H1 (cell line): ENCODE measurements around the gene KRTAP10-2. TPM values are rescaled to one million over a fixed set of nuclear protein-coding genes. Genes with fewer than 3 reads are reported as not detected.

Experiments
- CTCF ChIA-PET: fragments of 300-600 bp; sonication (Branson Sonifier 250); formaldehyde crosslinking; loops from one replicate; lab custom pipeline; 2021; ENCODE audit not compliant: partially characterized antibody; lab: Charles Lee
- POLR2A ChIA-PET: fragments of 300-600 bp; sonication (Branson Sonifier 250); formaldehyde crosslinking; loops from one replicate; lab custom pipeline; 2021; ENCODE audit warnings: inconsistent platforms; ENCODE audit not compliant: partially characterized antibody; lab: Charles Lee
- DNase-seq, 2 experiments: peaks; one replicate each; pipeline versions ENCODE4 v3.0.0 to v3.0.0-alpha.2; 2010 to 2022; ENCODE audit warnings: low spot score in 2 of 2, low read depth in 1 of 2, mixed read lengths in 1 of 2
- FAIRE-seq: peaks from 2 replicates; lab custom pipeline; 2011; peaks lifted over from hg19 to GRCh38; lab: Jason Lieb, UNC
- H2AFZ ChIP-seq: 2 replicates; pipeline ENCODE4 v1.8.1; 2012; ENCODE audit warnings: low read length, inconsistent platforms
- H2AK5ac ChIP-seq: 2 replicates; pipeline ENCODE4 v1.6.1; 2013; ENCODE audit warnings: low read depth, low read length
- H2BK120ac ChIP-seq: replicated peaks from 2 replicates; pipeline ENCODE3; 2013; ENCODE audit warnings: low read depth, low read length, inconsistent platforms
- H2BK12ac ChIP-seq: 2 replicates; pipeline ENCODE4 v1.6.1; 2013; ENCODE audit warnings: low read depth, low read length
- H2BK15ac ChIP-seq: 2 replicates; pipeline ENCODE4 v1.6.1; 2013; ENCODE audit warnings: low read length
- H2BK20ac ChIP-seq: 2 replicates; pipeline ENCODE4 v1.6.1; 2013; ENCODE audit warnings: low read length
- H2BK5ac ChIP-seq: 2 replicates; pipeline ENCODE4 v1.6.1; 2013; ENCODE audit warnings: low read depth, low read length
- H3K14ac ChIP-seq: 2 replicates; pipeline ENCODE4 v1.6.1; 2013; ENCODE audit warnings: inconsistent platforms; ENCODE audit not compliant: insufficient read length
- H3K18ac ChIP-seq: 2 replicates; pipeline ENCODE4 v1.6.1; 2013; ENCODE audit warnings: low read length; ENCODE audit errors: extremely low read depth
- H3K23ac ChIP-seq: 2 replicates; pipeline ENCODE4 v1.6.1; 2013; ENCODE audit warnings: inconsistent platforms; ENCODE audit not compliant: insufficient read length
- H3K23me2 ChIP-seq: 2 replicates; pipeline ENCODE4 v1.6.1; 2013; ENCODE audit warnings: low read depth, low read length
- H3K27ac ChIP-seq: 2 replicates; pipeline ENCODE4 v1.6.1; 2011; ENCODE audit warnings: low read depth, low read length, inconsistent platforms
- H3K27me3 ChIP-seq, 4 experiments: replicated peaks in 1 of 4; 1 replicate in 1 of 4; 2 replicates in 3 of 4; pipeline versions ENCODE4 v1.6.1 to v1.8.1; 2011 to 2013; ENCODE audit warnings: low read length in 3 of 4, mild to moderate bottlenecking in 3 of 4, inconsistent platforms in 2 of 4, mixed read lengths in 2 of 4, moderate library complexity in 1 of 4; ENCODE audit not compliant: control insufficient read depth in 3 of 4, insufficient read depth in 3 of 4; ENCODE audit errors: extremely low read depth in 1 of 4
- H3K36me3 ChIP-seq, 4 experiments: 2 replicates each; pipeline versions ENCODE4 v1.6.1 to v1.8.1; 2011 to 2013; ENCODE audit warnings: mild to moderate bottlenecking in 4 of 4, low read length in 3 of 4, moderate library complexity in 2 of 4, control low read depth in 1 of 4, inconsistent platforms in 1 of 4; ENCODE audit not compliant: insufficient read depth in 4 of 4, control insufficient read depth in 2 of 4
- H3K4ac ChIP-seq: replicated peaks from 2 replicates; pipeline ENCODE3; 2013; ENCODE audit warnings: low read length, low read depth, mixed read lengths, inconsistent platforms; ENCODE audit not compliant: insufficient read length
- H3K4me1 ChIP-seq, 4 experiments: replicated peaks in 1 of 4; 1 replicate in 1 of 4; 2 replicates in 3 of 4; pipeline versions ENCODE4 v1.6.1 to v1.8.1; 2011 to 2013; ENCODE audit warnings: low read length in 3 of 4, inconsistent platforms in 2 of 4, mixed read lengths in 1 of 4; ENCODE audit not compliant: insufficient read depth in 4 of 4, control insufficient read depth in 3 of 4
- H3K4me2 ChIP-seq, 2 experiments: 2 replicates each; pipeline versions ENCODE4 v1.6.1 to v1.8.1; 2011 to 2013; ENCODE audit warnings: low read depth in 2 of 2, low read length in 2 of 2, control low read depth in 1 of 2, inconsistent platforms in 1 of 2, mild to moderate bottlenecking in 1 of 2; ENCODE audit not compliant: insufficient read depth in 1 of 2
- H3K4me3 ChIP-seq, 4 experiments: fragments of 200-600, 300-600 bp in 1 of 4; sonication (generic), shearing (Covaris generic), sonication (Bioruptor Twin) in 1 of 4; 2 replicates each; pipeline versions ENCODE4 v1.5.1 to v1.8.1; 2011 to 2016; ENCODE audit warnings: low read length in 4 of 4, low read depth in 3 of 4, control low read depth in 2 of 4, inconsistent platforms in 2 of 4, mild to moderate bottlenecking in 2 of 4, mixed read lengths in 1 of 4, moderate library complexity in 1 of 4; ENCODE audit not compliant: insufficient read depth in 2 of 4; ENCODE audit errors: extremely low read depth in 1 of 4
- H3K56ac ChIP-seq: replicated peaks from 2 replicates; pipeline ENCODE3; 2013; ENCODE audit warnings: low read depth, mild to moderate bottlenecking, mixed read lengths, low read length, inconsistent platforms; ENCODE audit not compliant: insufficient read length
- H3K79me1 ChIP-seq: 2 replicates; pipeline ENCODE4 v1.6.1; 2013; ENCODE audit warnings: low read depth, low read length, control low read depth
- H3K79me2 ChIP-seq, 2 experiments: 2 replicates each; pipeline versions ENCODE4 v1.6.1 to v1.8.1; 2012 to 2013; ENCODE audit warnings: low read length in 2 of 2, mild to moderate bottlenecking in 2 of 2, inconsistent platforms in 1 of 2; ENCODE audit not compliant: insufficient read depth in 2 of 2, control insufficient read depth in 1 of 2
- H3K9ac ChIP-seq, 4 experiments: replicated peaks in 1 of 4; 1 replicate in 1 of 4; 2 replicates in 3 of 4; pipeline versions ENCODE4 v1.6.1 to v1.8.1; 2011 to 2013; ENCODE audit warnings: low read depth in 3 of 4, low read length in 3 of 4, control low read depth in 2 of 4, mild to moderate bottlenecking in 2 of 4, moderate library complexity in 2 of 4, inconsistent platforms in 1 of 4; ENCODE audit errors: extremely low read depth in 1 of 4
- H3K9me3 ChIP-seq, 2 experiments: 2 replicates each; pipeline versions ENCODE4 v1.6.1 to v1.8.1; 2012 to 2013; ENCODE audit warnings: mild to moderate bottlenecking in 2 of 2, moderate library complexity in 2 of 2, control low read depth in 1 of 2, inconsistent platforms in 1 of 2, low read depth in 1 of 2, low read length in 1 of 2, mixed read lengths in 1 of 2; ENCODE audit not compliant: insufficient read depth in 2 of 2
- H4K20me1 ChIP-seq, 2 experiments: replicated peaks in 1 of 2; 2 replicates each; pipeline versions ENCODE3 to v1.8.1; 2011 to 2013; ENCODE audit warnings: inconsistent platforms in 2 of 2, low read length in 2 of 2, mild to moderate bottlenecking in 1 of 2; ENCODE audit not compliant: insufficient read depth in 2 of 2, control insufficient read depth in 1 of 2
- H4K5ac ChIP-seq: 2 replicates; pipeline ENCODE4 v1.6.1; 2013; ENCODE audit warnings: low read length, low read depth, mixed read lengths, inconsistent platforms; ENCODE audit not compliant: insufficient read length
- H4K8ac ChIP-seq: 2 replicates; pipeline ENCODE4 v1.8.0; 2013; ENCODE audit warnings: mild to moderate bottlenecking, moderate library complexity, low read length, inconsistent platforms; ENCODE audit not compliant: insufficient read depth; ENCODE audit errors: extremely low read depth
- H4K91ac ChIP-seq: replicated peaks from 2 replicates; pipeline ENCODE3; 2013; ENCODE audit warnings: low read length, mixed read lengths, inconsistent platforms; ENCODE audit not compliant: insufficient read length
- EP300 ChIP-seq, 2 experiments: IDR thresholded peaks; 1 replicate in 1 of 2; 2 replicates in 1 of 2; pipeline ENCODE4 v1.6.1; 2011 to 2012; ENCODE audit warnings: low read depth in 2 of 2, low read length in 2 of 2, mild to moderate bottlenecking in 2 of 2, borderline replicate concordance in 1 of 2, inconsistent platforms in 1 of 2, moderate library complexity in 1 of 2
- HDAC2 ChIP-seq, 2 experiments: fragments of 300-600 bp in 1 of 2; sonication (generic) in 1 of 2; IDR thresholded peaks; 2 replicates each; pipeline ENCODE4 v1.6.1; 2011 to 2012; ENCODE audit warnings: low read depth in 2 of 2, low read length in 2 of 2, mild to moderate bottlenecking in 2 of 2, moderate library complexity in 2 of 2, borderline replicate concordance in 1 of 2, inconsistent platforms in 1 of 2
- HDAC6 ChIP-seq: IDR thresholded peaks from one replicate; pipeline ENCODE4 v1.7.1; 2012; ENCODE audit warnings: low read depth, mild to moderate bottlenecking, inconsistent platforms, low read length, moderate library complexity
- KDM4A ChIP-seq: IDR thresholded peaks from one replicate; pipeline ENCODE4 v1.7.1; 2012; ENCODE audit warnings: low read depth, mild to moderate bottlenecking, moderate library complexity, low read length, inconsistent platforms; ENCODE audit not compliant: severe bottlenecking
- RNF2 ChIP-seq: fragments of 200-900, 300-1000 bp; sonication (generic); IDR thresholded peaks from 2 replicates; pipeline ENCODE4 v1.7.1; 2016; ENCODE audit warnings: borderline replicate concordance, low read depth, mild to moderate bottlenecking, antibody characterized with exemption, low read length; ENCODE audit not compliant: poor library complexity, severe bottlenecking; ENCODE audit errors: missing control alignments
- SAP30 ChIP-seq: fragments of 300-600 bp; sonication (generic); IDR thresholded peaks from 2 replicates; pipeline ENCODE4 v1.7.1; 2012; ENCODE audit warnings: low read length, moderate library complexity, mild to moderate bottlenecking, inconsistent platforms; ENCODE audit not compliant: insufficient read depth, insufficient replicate concordance
- TAF7 ChIP-seq: optimal IDR thresholded peaks from 2 replicates; pipeline ENCODE3; 2011; ENCODE audit warnings: low read depth, mild to moderate bottlenecking, inconsistent platforms, low read length, moderate library complexity, borderline replicate concordance
- TBP ChIP-seq: IDR thresholded peaks from 2 replicates; pipeline ENCODE4 v1.6.1; 2011; ENCODE audit warnings: low read depth, low read length, improper control_type of control experiment
- USF2 ChIP-seq: IDR thresholded peaks from 2 replicates; pipeline ENCODE4 v1.6.1; 2011; ENCODE audit warnings: low read length, improper control_type of control experiment
- YY1 ChIP-seq: IDR thresholded peaks from 2 replicates; pipeline ENCODE4 v1.6.1; 2011; ENCODE audit warnings: low read depth, mild to moderate bottlenecking, low read length
- WGBS, 2 experiments: shearing (Covaris generic) in 1 of 2; methylation state at CpG; one replicate each; pipeline versions ENCODE4 v1.1.6 to v1.1.7; 2013 to 2015; ENCODE audit warnings: low lambda C conversion rate in 2 of 2, mixed read lengths in 2 of 2, inconsistent platforms in 1 of 2, low coverage in 1 of 2, missing lambda C conversion rate in 1 of 2; ENCODE audit not compliant: insufficient replicate concordance in 2 of 2, insufficient coverage in 1 of 2, insufficient read length in 1 of 2; ENCODE audit errors: extremely low coverage in 1 of 2, missing lambda C conversion rate in 1 of 2; 5-methylcytosine and 5-hydroxymethylcytosine counted together
- polyA plus RNA-seq, 7 experiments: library from polyadenylated mRNA; depleted of rRNA in 3 of 7; stranded (reverse) in 5 of 7; unstranded in 2 of 7; fragments of >200 nt in 5 of 7; fragments of 200-250 nt in 2 of 7; gene quantifications; 1 replicate in 5 of 7; 2 replicates in 1 of 7; 4 replicates in 1 of 7; pipeline versions ENCODE4 v1.2.1 to v1.2.3, GENCODE V29; 2011 to 2013; ENCODE audit warnings: missing spikeins in 2 of 7, mixed read lengths in 2 of 7
- total RNA-seq: library from RNA; stranded (reverse); fragmentation: NEBNext Ultra II Directional; extraction: Animal tissue kit (Norgen Biotek cat#: 25700); gene quantifications from 2 replicates; pipeline ENCODE4 v1.2.1, GENCODE V29; 2021

Gene KRTAP10-2
- total and polyA plus RNA-seq, 2 of the 8 experiments (the other 6 are each of a cell fraction or from before 2014, with no cell fraction given) = 0.11 TPM; not detected in 1

GRCh38 chr21:44505673-44506278, 45.5 kb downstream of the KRTAP10-2 start:
- Histone ChIP-seq H3K9me3 (no peaks in the 10 kb centered on the region), H3K4ac (no peak overlapping the region), H3K18ac (no peak overlapping the region), H2BK15ac (no peak overlapping the region), H3K79me2 (no peaks in the 10 kb centered on the region), H3K9ac (no peak overlapping the region), H4K91ac (no peak overlapping the region), H3K23ac (no peak overlapping the region), H3K4me1 (no peaks in the 10 kb centered on the region; a peak in 3 of 7 replicates), H3K4me3 (no peak overlapping the region), H3K23me2 (0 out of 2 replicates have a peak, but pooled peaks cover 2% of the 10 kb centered on the region), H4K8ac (no peak overlapping the region), H2BK120ac (no peak overlapping the region), H2BK5ac (no peak overlapping the region), H2BK20ac (no peak overlapping the region), H3K27ac (no peak overlapping the region), H3K4me2 (no peak overlapping the region), H3K79me1 (no peaks in the 10 kb centered on the region), H3K36me3 (peaks cover 0 to 8% (median 3%) of the 10 kb centered on the region in 4 experiments; a peak in 3 of 8 replicates), H4K5ac (no peak overlapping the region), H3K56ac (no peak overlapping the region), H3K14ac (no peak overlapping the region), H4K20me1 (peaks cover 0 to 1% of the 10 kb centered on the region in 2 experiments), H2AFZ (no peak overlapping the region), H3K27me3 (no peaks in the 10 kb centered on the region), H2AK5ac (no peak overlapping the region), H2BK12ac (no peak overlapping the region)
- WGBS, 2 experiments = 87% methylated on average over 16 of the region's 16 CpGs; no CpG with 5 or more reads in 1 of the 2 experiments
- ChIA-PET CTCF (interaction anchor here (1.0 to 1.2 kb wide), 4 partner anchors 198 to 293 kb away, joined by 3 read pairs; no protein-coding TSS in a partner anchor), POLR2A (interaction anchor here (1.2 to 1.9 kb wide), 3 partner anchors 9 to 20 kb away, joined by 3 to 9 read pairs (median 5); no protein-coding TSS in a partner anchor)
- FAIRE-seq = no peak
- DNase-seq = no peak
- TF ChIP-seq HDAC6 (no peak), EP300 (IDR thresholded peaks at IDR 0.05; ENCODE audit: borderline replicate concordance in 1 of 2, low read depth in 2 of 2, low read length in 2 of 2) (no peak), TBP (no peak), RNF2 (no peak), TAF7 (no peak), KDM4A (no peak), HDAC2 (IDR thresholded peaks at IDR 0.05; ENCODE audit: borderline replicate concordance in 1 of 2, low read depth in 2 of 2, low read length in 2 of 2) (no peak), SAP30 (no peak), USF2 (no peak), YY1 (no peak)
